GM21529 (cell line): ENCODE results near the gene BMP7.
"Not testable (repeated sequence)": the region's sequence is repeated elsewhere in the genome, so short reads cannot be mapped to it uniquely, and the experiment has no call there.

Source experiments
- ATAC-seq: cut with Tn5 transposase; IDR thresholded peaks from one replicate; pipeline ENCODE4 v1.9.1; 2021; ENCODE audit not compliant: unreplicated experiment

The BMP7 gene

GRCh38 chr20:57267158-57267821 is 849 bp upstream of the BMP7 start:
- no peak for ATAC-seq

- no peak for ATAC-seq
These were observed 497 bp downstream of the BMP7 start for GRCh38 chr20:57265997-57266290.

DNA sequence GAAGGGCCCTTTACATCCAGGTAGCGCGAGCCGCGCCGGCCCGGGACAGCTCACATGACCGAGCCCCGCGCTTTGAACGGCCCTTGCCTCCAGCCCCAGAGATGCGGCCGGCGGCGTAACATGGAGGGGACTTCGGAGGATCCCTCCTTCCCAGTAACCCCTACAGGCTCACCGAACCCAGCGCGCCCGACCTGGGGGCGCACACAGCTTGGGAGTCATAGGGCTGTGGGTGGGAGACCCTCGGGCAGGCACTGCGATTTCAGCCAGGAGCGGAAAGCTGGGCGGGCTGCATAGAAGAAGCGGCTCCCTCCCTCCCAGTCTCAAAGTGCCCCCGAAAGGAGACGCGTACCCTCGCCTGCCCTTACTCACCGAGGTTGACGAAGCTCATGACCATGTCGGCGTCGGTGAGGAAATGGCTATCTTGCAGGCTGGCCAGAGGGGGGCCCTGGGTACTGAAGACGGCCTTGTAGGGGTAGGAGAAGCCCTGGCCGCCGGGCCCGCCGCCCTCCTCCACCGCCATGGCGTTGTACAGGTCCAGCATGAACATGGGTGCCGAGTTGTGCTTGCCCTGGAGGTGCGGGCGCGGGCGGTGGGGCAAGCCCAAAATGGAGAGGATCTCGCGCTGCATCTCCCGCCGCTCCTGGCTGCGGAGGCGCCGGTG is 975 bp downstream of the BMP7 start:
- ATAC-seq = no peak

DNA sequence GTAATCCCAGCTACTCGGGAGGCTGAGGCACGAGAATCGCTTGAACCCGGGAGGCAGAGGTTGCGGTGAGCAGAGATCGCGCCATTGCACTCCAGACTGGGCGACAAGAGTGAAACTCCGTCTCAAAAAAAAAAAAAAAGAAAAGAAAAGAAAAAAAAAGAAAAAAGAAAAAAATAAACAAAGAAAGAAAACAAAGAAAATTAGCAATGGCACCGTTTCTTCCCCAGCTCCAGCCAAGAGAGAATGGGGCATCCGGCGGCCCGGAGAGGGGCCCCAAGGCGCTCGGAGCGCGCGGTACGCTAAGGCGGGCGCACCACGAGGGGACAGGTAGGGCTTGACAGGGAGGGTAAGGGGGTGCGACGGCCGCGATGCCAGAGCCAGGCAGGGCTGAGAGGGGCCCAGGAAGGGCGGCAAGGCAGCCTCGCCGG is 1.5 kb downstream of the BMP7 start:
- not testable (repeated sequence) for ATAC-seq

DNA sequence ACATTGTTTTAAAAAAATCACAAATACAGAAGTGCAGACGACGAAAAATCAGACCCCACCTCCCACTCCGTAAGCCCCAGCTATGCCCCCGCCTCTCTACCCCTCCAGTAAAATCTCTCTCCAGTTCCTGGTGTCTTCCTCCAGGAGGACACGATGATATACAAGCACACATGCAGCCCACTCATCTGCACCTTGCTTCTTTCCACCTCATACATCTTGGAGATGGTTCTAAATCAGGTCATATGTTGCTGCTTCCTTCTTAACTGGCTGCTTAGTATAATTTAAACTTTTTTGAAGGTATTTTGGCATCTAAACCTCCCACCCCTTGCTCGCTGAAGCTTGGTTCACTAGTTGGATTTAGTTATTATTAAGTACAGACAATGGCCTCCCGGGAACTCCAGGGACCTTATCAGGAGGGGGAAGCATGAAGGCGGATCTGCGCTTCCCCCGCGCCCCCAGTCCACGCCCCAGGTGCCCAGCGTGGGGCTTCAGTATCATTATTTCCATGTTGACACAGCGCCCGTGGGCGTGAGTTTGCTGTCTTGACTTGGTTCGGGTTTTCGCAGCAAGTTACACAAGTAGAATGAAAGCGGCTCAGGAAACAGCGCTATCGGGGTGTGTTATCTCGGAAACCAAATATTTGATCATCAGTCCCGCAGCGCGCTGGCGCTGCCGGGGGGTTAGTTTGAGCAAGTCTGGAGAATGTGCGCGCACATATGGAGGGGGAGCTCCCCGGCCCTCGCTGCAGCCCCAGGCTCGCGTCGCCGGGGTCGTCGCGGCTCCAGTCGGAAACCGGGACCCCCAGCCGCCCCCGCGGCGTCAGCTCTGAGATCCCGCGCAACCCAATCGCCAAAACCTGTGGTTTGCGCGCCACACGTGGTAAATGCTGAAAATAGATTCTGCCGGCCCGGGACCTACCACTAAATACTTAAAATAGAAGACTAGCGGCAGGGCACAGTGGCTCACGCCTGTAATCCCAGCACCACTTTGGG is 2.3 kb downstream of the BMP7 start:
- ATAC-seq = no peak

- no peak for ATAC-seq
These were observed 3.4 kb downstream of the BMP7 start for GRCh38 chr20:57262784-57263609.

GRCh38 chr20:57262301-57262700 is 4.1 kb downstream of the BMP7 start:
- no peak for ATAC-seq

DNA sequence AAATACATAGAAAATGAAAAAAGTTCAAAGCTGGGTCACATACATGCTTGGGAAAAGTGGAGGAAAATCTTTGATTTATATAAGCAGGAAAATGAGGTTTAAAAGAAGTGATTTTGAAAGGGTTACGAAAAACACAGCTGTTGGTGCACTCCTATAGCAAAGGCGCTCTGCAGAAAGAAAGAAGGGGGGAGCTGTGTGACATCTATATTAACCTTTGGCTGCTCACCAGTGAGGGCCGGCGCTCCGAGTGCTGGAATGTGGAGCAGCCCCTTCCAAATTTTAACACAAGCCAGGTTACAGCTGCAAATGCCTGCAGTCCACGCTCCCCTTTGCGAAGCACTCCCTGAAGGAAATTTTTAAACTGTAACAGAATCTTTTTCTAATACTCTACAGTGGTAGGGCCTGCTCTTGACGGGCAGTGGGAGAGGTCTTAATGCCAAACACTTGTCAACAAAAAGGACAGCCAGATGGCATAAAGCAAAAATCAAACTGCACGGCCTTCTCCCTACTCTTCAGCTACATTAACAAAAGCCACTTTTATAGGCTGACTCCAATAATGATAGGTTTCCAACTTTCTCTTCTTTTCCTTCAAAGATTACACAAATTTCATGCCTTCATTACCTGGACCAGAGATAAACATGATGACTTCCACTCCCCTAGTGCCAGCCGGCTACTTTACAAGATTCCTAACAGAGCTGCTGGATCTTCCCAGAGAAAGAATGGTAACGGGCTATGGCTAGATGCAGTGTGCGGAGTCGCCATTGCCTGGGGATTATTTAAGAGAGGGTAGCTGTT is 4.8 kb downstream of the BMP7 start:
- no peak for ATAC-seq

- ATAC-seq = no peak
These were observed 5.5 kb downstream of the BMP7 start for GRCh38 chr20:57260934-57261333.

DNA sequence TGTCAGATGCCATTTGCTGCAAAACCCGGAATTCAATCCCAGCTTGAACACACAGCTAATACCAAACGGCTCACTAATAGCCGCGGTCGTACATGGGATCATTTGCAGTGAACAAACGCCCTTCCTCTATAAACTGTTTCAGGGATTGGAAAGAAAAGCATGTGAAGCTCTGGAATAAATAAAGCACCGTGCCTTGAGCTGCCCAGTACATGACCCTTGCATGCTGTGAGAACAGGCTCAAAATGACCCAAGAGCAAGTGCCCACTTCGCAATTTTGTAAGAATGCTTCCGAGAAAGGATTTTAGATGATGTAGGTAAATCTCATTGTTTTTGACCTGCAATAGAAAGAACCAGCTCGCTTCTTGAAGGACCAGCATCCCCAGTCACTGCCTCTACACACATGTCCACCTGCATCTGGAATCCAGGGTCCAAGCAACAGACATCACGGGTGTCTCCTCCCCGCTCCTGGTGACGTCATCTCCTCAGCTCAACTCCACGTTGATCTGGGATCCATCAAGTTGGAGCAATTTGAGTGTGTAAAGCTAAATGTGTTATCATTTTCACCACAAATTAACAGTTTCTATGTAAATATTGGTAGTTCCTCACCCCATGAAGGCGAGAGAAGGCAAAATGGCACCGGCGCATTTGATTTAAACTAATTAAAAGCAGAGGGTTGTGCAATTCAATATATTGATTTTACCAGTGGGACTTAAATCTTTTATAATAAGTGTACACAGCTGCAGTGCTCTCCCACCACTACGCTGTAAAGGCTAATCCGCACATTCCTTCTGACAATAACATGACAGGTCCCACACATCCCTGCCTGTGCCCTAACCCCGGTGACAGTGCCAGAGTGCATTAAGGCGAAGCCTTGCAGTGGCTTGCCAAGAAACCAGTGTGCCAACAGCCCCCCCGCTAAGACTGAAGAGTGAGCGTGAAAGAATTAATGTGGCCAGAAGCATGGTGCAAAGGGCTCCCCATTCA is 6.2 kb downstream of the BMP7 start:
- ATAC-seq = no peak

GRCh38 chr20:57259121-57259937 is 7.1 kb downstream of the BMP7 start:
- ATAC-seq = no peak

DNA sequence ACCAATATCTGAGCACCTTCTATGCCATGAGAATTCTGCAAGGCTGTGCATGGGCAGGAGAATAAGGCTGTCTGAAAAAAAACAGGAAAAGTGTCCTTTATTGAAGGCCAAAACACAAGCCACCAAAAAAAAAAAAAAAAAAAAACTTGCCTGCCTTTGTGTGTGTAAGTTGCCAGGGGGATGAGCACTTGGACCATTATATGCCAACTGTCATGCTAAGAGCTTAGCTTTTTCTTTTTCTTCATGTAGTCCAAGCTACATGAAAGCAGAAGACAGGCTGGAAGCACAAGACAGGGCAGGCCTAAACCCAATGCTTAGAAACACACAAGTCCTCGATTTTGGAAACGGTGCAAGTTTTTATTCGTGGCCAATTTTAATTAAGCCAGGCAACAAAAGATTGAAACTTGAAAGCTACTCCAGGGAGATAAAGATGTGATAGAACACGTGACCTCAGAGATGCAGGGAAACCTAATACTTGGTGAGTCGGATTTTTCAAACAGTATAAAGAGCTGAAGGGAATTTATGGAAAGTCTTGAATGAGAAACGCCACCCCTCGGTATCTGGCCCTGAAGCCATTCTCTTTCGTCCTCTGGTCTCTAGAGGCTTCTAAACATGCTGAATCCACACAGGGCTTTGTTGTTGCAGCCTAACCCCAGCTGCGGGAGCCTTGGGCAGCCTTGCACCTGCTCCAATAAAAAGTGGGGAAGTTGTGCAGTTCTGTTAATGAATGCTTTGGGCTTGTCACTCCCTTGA is 8.6 kb downstream of the BMP7 start:
- ATAC-seq = no peak

- ATAC-seq = no peak
These were observed 9.5 kb downstream of the BMP7 start for GRCh38 chr20:57256908-57257307.

GRCh38 chr20:57256205-57256604 is 10.2 kb downstream of the BMP7 start:
- no peak for ATAC-seq

GRCh38 chr20:57255183-57255582 is 11.3 kb downstream of the BMP7 start:
- no peak for ATAC-seq

DNA sequence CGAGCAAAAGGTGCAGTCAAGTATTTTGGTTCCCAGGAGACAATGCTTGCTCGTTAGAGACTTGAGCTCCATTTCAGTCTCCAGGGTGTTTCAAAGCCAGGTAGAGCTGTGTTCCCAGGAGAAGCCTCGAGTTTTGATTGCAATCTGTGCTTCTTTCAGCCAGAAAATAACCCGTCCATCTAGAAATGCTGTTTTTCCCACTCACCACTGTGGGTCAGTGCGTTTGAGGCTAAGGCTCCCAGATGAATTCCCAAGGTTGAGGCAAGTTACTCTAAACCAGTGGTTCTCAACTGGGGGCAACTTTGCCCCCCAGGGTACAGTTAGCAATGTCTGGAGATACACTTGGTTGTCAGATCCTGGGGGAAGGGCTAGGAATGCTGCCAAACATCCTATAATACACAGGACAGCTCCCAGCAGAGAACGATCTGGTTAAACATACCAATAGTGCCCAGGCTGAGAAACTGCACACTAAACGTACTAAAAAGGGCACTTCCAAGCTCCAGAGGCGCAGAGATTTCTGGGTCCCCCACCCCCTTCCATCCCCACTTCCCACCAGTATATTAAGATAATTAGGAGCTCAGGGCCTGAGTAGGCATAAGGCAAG is 13.8 kb downstream of the BMP7 start:
- no peak for ATAC-seq

DNA sequence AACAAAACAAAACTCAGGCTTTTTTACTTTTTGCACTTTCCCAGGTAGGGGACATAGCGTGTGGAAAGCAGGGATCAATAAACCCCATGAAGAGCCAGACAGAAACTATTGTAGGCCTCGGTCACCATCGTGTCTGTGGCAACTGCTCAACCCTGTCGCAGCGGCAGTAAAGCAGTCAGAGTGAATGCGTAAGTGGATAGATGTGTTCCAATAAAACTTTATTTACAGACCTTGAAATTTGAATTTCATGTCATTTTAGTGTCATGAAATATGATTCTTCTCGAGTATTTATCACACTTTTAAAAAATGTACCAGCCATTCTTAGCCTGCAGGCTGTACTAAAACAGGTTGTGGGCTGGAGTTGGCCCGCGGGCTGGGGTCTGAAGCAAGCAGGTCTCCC is 14.5 kb downstream of the BMP7 start:
- ATAC-seq = no peak
